HCT116 (cell line): ENCODE results near the gene NIF3L1. TPM values are rescaled to one million over a fixed set of nuclear protein-coding genes. Genes with fewer than 3 reads are reported as not detected.

Source experiments
- ATAC-seq: fragments of 200-7000 bp; cut with Tn5 transposase; 2 replicates; pipeline ENCODE4 v1.9.1; 2020; ENCODE audit warnings: mild to moderate bottlenecking, moderate library complexity
- BruUV-seq: library from RNA; stranded (reverse); fragments of 400-500 nt; replicated peaks from 2 replicates; lab custom pipeline; 2021; lab: Mats Ljungman, UMichigan
- CTCF ChIA-PET: fragments of 300-600 bp; sonication (Branson Sonifier 250); formaldehyde crosslinking; loops from one replicate; lab custom pipeline; 2021; ENCODE audit warnings: antibody characterized with exemption; lab: Charles Lee
- POLR2A ChIA-PET: fragments of 300-600, 350-600 bp; sonication (Branson Sonifier 250); formaldehyde crosslinking; loops from one replicate; lab custom pipeline; 2021; ENCODE audit warnings: antibody characterized with exemption; lab: Charles Lee
- RAD21 ChIA-PET, 2 experiments: fragments of 300-600 bp; sonication (Branson Sonifier 250); formaldehyde crosslinking; loops; one replicate each; lab custom pipeline; 2023; ENCODE audit warnings: low total read pairs in 2 of 2; ENCODE audit not compliant: uncharacterized antibody in 2 of 2, unreplicated experiment in 2 of 2, low non-redundant PET in 1 of 2; lab: Charles Lee
- DNase-seq: peaks from one replicate; pipeline ENCODE4 v3.0.0-alpha.2; 2010; ENCODE audit warnings: low read depth, low spot score
- H2AFZ ChIP-seq: fragments of 200-600 bp; shearing (Covaris generic), sonication (generic); 2 replicates; pipeline ENCODE4 v1.6.1; 2017; ENCODE audit warnings: low read depth, mixed run types, mixed read lengths, antibody characterized with exemption, low read length; ENCODE audit not compliant: poor library complexity, severe bottlenecking
- H3K27ac ChIP-seq: 2 replicates; pipeline ENCODE4 v1.5.1; 2012; ENCODE audit warnings: low read depth, low read length
- H3K27me3 ChIP-seq: fragments of 200-600 bp; sonication (generic); 2 replicates; pipeline ENCODE4 v1.6.1; 2016; ENCODE audit warnings: mixed run types, low read length, mixed read lengths; ENCODE audit not compliant: insufficient read depth
- H3K36me3 ChIP-seq, 2 experiments: fragments of 200-500 bp in 1 of 2; fragments of 200-600 bp in 1 of 2; sonication (Bioruptor generic) in 1 of 2; sonication (generic) in 1 of 2; 2 replicates each; pipeline versions ENCODE4 v1.5.1 to v1.6.1; 2014 to 2016; ENCODE audit warnings: low read length in 2 of 2, inconsistent platforms in 1 of 2, mixed read lengths in 1 of 2, mixed run types in 1 of 2; ENCODE audit not compliant: insufficient read depth in 2 of 2, control insufficient read depth in 1 of 2
- H3K4me1 ChIP-seq, 2 experiments: fragments of 200-600 bp in 1 of 2; sonication (generic) in 1 of 2; 2 replicates each; pipeline versions ENCODE4 v1.5.1 to v1.6.1; 2012 to 2017; ENCODE audit warnings: low read length in 2 of 2, inconsistent platforms in 1 of 2, mild to moderate bottlenecking in 1 of 2, mixed read lengths in 1 of 2, mixed run types in 1 of 2, moderate library complexity in 1 of 2; ENCODE audit not compliant: insufficient read depth in 2 of 2, control insufficient read depth in 1 of 2
- H3K4me2 ChIP-seq: fragments of 200-600 bp; sonication (generic); 2 replicates; pipeline ENCODE4 v1.6.1; 2017; ENCODE audit warnings: mixed run types, low read length, mixed read lengths
- H3K4me3 ChIP-seq, 2 experiments: fragments of 200-600 bp in 1 of 2; sonication (generic) in 1 of 2; replicated peaks in 1 of 2; 2 replicates each; pipeline ENCODE4 v1.5.1; 2011 to 2016; ENCODE audit warnings: low read length in 2 of 2, control low read depth in 1 of 2, low read depth in 1 of 2, mild to moderate bottlenecking in 1 of 2, mixed read lengths in 1 of 2, mixed run types in 1 of 2
- H3K79me2 ChIP-seq: fragments of 200-600 bp; sonication (generic); 2 replicates; pipeline ENCODE4 v1.6.1; 2017; ENCODE audit warnings: mild to moderate bottlenecking, mixed run types, low read length, moderate library complexity, mixed read lengths; ENCODE audit not compliant: insufficient read depth
- H3K9ac ChIP-seq: fragments of 200-600 bp; sonication (generic); 2 replicates; pipeline ENCODE4 v1.6.1; 2016; ENCODE audit warnings: low read length, mixed read lengths
- H3K9me2 ChIP-seq: fragments of 200-600 bp; sonication (generic), shearing (Covaris generic); 2 replicates; pipeline ENCODE4 v1.6.1; 2017; ENCODE audit warnings: mixed run types, mild to moderate bottlenecking, moderate library complexity; ENCODE audit not compliant: insufficient read depth
- H3K9me3 ChIP-seq, 2 experiments: fragments of 200-500 bp in 1 of 2; fragments of 200-600 bp in 1 of 2; sonication (Bioruptor generic) in 1 of 2; sonication (generic) in 1 of 2; 2 replicates each; pipeline ENCODE4 v1.6.1; 2014 to 2017; ENCODE audit warnings: low read length in 2 of 2, mixed read lengths in 2 of 2, inconsistent platforms in 1 of 2, low read depth in 1 of 2, mild to moderate bottlenecking in 1 of 2, mixed run types in 1 of 2, moderate library complexity in 1 of 2; ENCODE audit not compliant: control insufficient read depth in 1 of 2, insufficient read depth in 1 of 2
- H4K20me1 ChIP-seq: fragments of 200-600 bp; sonication (generic), shearing (Covaris generic); 2 replicates; pipeline ENCODE4 v1.6.1; 2017; ENCODE audit warnings: mixed run types, mild to moderate bottlenecking, moderate library complexity; ENCODE audit not compliant: insufficient read depth
- CBX3 ChIP-seq: IDR thresholded peaks from 2 replicates; pipeline ENCODE4 v1.6.1; 2012; ENCODE audit warnings: low read depth
- CEBPB ChIP-seq: IDR thresholded peaks from 2 replicates; pipeline ENCODE4 v1.6.1; 2012; ENCODE audit warnings: low read depth
- ELF1 ChIP-seq: IDR thresholded peaks from 2 replicates; pipeline ENCODE4 v1.6.1; 2012; ENCODE audit warnings: low read depth, borderline replicate concordance
- JUND ChIP-seq: IDR thresholded peaks from 2 replicates; pipeline ENCODE4 v1.6.1; 2012
- POLR2A ChIP-seq: IDR thresholded peaks from 2 replicates; pipeline ENCODE4 v1.7.0; 2011; ENCODE audit warnings: borderline replicate concordance; ENCODE audit not compliant: insufficient read depth, insufficient read length; ENCODE audit errors: extremely low read depth
- POLR2AphosphoS5 ChIP-seq: IDR thresholded peaks from 2 replicates; pipeline ENCODE4 v1.6.1; 2011; ENCODE audit warnings: mild to moderate bottlenecking, low read depth, low read length, moderate library complexity
- SP1 ChIP-seq: IDR thresholded peaks from 2 replicates; pipeline ENCODE4 v1.6.1; 2012; ENCODE audit warnings: low read depth
- SRF ChIP-seq: IDR thresholded peaks from 2 replicates; pipeline ENCODE4 v1.6.1; 2012; ENCODE audit warnings: low read depth
- ZFX ChIP-seq: fragments of 450-650 bp; IDR thresholded peaks from 2 replicates; pipeline ENCODE4 v1.6.1; 2017
- ZNF274 ChIP-seq: fragments of 200-500 bp; sonication (Bioruptor generic); IDR thresholded peaks from 2 replicates; pipeline ENCODE4 v1.6.1; 2014; ENCODE audit warnings: mild to moderate bottlenecking, low read depth, low read length, inconsistent platforms
- intact Hi-C: fragments of 100-400 bp; cut with micrococcal nuclease; formaldehyde crosslinking; loops from 2 replicates; pipeline ENCODE4 v1.10.0; 2022
- total RNA-seq: library from RNA; stranded (reverse); gene quantifications from one replicate; pipeline ENCODE4 v1.2.1, GENCODE V29; 2021; ENCODE audit not compliant: unreplicated experiment
- TF ChIP-seq, protein P1 (sequence below): IDR thresholded peaks from 2 replicates; pipeline ENCODE4 v1.6.1; 2011; ENCODE audit warnings: mild to moderate bottlenecking, low read length, moderate library complexity; ENCODE audit not compliant: insufficient replicate concordance; ENCODE audit errors: extremely low read depth
- TF ChIP-seq, protein P2 (sequence below), 3 experiments: fragments of 200-600 bp in 1 of 3; sonication (generic) in 1 of 3; IDR thresholded peaks in 2 of 3; conservative IDR thresholded peaks in 1 of 3; 2 replicates each; pipeline ENCODE4 v1.5.1; 2012 to 2017; ENCODE audit warnings: low read depth in 2 of 3, low read length in 2 of 3, antibody characterized with exemption in 1 of 3, borderline replicate concordance in 1 of 3, control low read depth in 1 of 3, mild to moderate bottlenecking in 1 of 3, mixed read lengths in 1 of 3, mixed run types in 1 of 3, moderate library complexity in 1 of 3; ENCODE audit not compliant: insufficient read depth in 1 of 3
- TF ChIP-seq, protein P3 (sequence below): IDR thresholded peaks from 2 replicates; pipeline ENCODE4 v1.6.1; 2012; ENCODE audit warnings: low read depth
- TF ChIP-seq, protein P4 (sequence below): IDR thresholded peaks from 2 replicates; pipeline ENCODE4 v1.6.1; 2012

The NIF3L1 gene
- total RNA-seq, 1 experiment from 2014 or later = 44.7 TPM

DNA sequence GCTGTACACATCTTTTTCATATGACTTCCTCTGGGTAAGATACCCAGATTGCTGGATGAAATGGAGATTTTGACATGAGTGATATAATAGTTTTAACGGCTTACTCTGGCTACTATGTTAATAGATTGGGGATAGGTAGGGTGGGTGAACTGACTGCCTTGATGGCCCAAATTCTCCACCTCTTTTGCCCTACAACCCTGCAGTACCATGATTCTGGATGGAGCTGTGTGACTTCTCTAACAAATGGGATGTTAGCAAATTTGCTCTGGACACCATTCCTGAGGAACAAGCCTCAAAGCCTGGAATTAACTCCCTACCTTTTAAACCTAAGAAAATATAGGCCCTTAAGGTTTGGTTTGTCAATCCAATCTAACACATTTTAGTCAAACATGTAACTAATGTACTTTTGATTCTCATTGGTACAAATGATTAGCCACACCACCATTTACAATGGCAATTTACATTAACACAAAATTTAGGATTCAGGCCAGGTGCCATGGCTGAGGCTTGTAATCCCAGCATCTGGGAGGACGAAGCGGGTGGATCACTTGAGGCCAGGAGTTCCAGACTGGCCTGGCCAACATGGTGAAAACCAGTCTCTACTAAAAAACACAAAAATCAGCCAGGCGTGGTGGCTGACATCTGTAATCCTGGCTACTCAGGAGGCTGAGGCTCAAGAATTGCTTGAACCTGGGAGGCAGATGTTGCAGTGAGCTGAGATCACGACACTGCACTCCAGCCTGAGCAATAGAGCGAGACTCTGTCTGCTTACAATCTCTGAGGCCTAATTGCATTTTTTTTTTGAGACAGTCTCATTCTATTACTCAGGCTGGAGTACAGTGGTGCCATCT is 37.5 kb upstream of the NIF3L1 start (continued):
- TF ChIP-seq ELF1 (no peak), JUND (no peak), ZFX (no peak), POLR2AphosphoS5 (no peak; the same call in 1 of the 2 replicates), ZNF274 (no peak)
- TF ChIP-seq, protein P1, sequence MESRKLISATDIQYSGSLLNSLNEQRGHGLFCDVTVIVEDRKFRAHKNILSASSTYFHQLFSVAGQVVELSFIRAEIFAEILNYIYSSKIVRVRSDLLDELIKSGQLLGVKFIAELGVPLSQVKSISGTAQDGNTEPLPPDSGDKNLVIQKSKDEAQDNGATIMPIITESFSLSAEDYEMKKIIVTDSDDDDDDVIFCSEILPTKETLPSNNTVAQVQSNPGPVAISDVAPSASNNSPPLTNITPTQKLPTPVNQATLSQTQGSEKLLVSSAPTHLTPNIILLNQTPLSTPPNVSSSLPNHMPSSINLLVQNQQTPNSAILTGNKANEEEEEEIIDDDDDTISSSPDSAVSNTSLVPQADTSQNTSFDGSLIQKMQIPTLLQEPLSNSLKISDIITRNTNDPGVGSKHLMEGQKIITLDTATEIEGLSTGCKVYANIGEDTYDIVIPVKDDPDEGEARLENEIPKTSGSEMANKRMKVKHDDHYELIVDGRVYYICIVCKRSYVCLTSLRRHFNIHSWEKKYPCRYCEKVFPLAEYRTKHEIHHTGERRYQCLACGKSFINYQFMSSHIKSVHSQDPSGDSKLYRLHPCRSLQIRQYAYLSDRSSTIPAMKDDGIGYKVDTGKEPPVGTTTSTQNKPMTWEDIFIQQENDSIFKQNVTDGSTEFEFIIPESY = no peak
- TF ChIP-seq, protein P2, sequence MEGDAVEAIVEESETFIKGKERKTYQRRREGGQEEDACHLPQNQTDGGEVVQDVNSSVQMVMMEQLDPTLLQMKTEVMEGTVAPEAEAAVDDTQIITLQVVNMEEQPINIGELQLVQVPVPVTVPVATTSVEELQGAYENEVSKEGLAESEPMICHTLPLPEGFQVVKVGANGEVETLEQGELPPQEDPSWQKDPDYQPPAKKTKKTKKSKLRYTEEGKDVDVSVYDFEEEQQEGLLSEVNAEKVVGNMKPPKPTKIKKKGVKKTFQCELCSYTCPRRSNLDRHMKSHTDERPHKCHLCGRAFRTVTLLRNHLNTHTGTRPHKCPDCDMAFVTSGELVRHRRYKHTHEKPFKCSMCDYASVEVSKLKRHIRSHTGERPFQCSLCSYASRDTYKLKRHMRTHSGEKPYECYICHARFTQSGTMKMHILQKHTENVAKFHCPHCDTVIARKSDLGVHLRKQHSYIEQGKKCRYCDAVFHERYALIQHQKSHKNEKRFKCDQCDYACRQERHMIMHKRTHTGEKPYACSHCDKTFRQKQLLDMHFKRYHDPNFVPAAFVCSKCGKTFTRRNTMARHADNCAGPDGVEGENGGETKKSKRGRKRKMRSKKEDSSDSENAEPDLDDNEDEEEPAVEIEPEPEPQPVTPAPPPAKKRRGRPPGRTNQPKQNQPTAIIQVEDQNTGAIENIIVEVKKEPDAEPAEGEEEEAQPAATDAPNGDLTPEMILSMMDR (IDR thresholded peaks at IDR 0.05 in 2 of 3, conservative IDR thresholded peaks at IDR 0.05 in 1 of 3; ENCODE audit: borderline replicate concordance in 1 of 3, insufficient read depth in 1 of 3, low read depth in 2 of 3, low read length in 2 of 3) = no peak

DNA sequence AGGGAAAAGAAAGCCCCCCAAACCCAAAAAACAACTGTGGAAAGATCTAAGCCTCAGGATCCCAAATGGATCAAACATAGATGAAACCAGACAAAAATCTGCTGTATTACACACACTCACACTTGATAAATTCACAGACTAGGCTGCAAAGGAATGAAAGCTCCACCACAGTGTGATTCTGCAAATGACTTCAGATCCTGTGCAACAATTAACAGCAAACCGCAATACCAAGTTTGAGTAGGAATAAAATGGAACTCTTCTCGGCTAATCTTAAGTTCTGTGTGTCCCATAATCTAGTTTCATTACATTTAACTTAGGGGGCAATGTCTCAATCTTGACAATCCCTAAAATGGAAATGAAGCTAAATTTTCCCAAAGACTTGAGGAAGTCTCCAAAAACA is 36.6 kb upstream of the NIF3L1 start:
- POLR2A ChIA-PET = no interaction called here
- ATAC-seq (no peak), DNase-seq (no peak)
- no peaks in the 10 kb centered on the region for H3K9me3 ChIP-seq
- H3K27ac ChIP-seq = no peak overlapping the region
- RAD21 ChIA-PET = no interaction called here
- no peaks in the 10 kb centered on the region for H3K9me2 ChIP-seq
- H3K4me3 ChIP-seq = no peak overlapping the region
- CTCF ChIA-PET = no interaction called here
- no peaks in the 10 kb centered on the region for H3K27me3 ChIP-seq
- no peaks in the 10 kb centered on the region for H3K4me1 ChIP-seq
- BruUV-seq = no TSS peak
- intact Hi-C loops = no loop called here
- peaks cover 16% of the 10 kb centered on the region for H3K79me2 ChIP-seq
- no peak overlapping the region for H3K4me2 ChIP-seq
- H3K36me3 ChIP-seq = peaks cover 54 to 55% of the 10 kb centered on the region in 2 experiments
- 0 out of 2 replicates have a peak, but pooled peaks cover 4% of the 10 kb centered on the region for H4K20me1 ChIP-seq
- H3K9ac ChIP-seq = no peak overlapping the region
- H2AFZ ChIP-seq = no peak overlapping the region
- TF ChIP-seq SP1 (no peak), POLR2A (no peak), CBX3 (no peak), SRF (no peak), CEBPB (no peak)
- TF ChIP-seq, protein P3, sequence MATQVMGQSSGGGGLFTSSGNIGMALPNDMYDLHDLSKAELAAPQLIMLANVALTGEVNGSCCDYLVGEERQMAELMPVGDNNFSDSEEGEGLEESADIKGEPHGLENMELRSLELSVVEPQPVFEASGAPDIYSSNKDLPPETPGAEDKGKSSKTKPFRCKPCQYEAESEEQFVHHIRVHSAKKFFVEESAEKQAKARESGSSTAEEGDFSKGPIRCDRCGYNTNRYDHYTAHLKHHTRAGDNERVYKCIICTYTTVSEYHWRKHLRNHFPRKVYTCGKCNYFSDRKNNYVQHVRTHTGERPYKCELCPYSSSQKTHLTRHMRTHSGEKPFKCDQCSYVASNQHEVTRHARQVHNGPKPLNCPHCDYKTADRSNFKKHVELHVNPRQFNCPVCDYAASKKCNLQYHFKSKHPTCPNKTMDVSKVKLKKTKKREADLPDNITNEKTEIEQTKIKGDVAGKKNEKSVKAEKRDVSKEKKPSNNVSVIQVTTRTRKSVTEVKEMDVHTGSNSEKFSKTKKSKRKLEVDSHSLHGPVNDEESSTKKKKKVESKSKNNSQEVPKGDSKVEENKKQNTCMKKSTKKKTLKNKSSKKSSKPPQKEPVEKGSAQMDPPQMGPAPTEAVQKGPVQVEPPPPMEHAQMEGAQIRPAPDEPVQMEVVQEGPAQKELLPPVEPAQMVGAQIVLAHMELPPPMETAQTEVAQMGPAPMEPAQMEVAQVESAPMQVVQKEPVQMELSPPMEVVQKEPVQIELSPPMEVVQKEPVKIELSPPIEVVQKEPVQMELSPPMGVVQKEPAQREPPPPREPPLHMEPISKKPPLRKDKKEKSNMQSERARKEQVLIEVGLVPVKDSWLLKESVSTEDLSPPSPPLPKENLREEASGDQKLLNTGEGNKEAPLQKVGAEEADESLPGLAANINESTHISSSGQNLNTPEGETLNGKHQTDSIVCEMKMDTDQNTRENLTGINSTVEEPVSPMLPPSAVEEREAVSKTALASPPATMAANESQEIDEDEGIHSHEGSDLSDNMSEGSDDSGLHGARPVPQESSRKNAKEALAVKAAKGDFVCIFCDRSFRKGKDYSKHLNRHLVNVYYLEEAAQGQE = no peak
- TF ChIP-seq, protein P4, sequence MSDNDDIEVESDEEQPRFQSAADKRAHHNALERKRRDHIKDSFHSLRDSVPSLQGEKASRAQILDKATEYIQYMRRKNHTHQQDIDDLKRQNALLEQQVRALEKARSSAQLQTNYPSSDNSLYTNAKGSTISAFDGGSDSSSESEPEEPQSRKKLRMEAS = no peak
- TF ChIP-seq, protein P2 (IDR thresholded peaks at IDR 0.05 in 2 of 3, conservative IDR thresholded peaks at IDR 0.05 in 1 of 3; ENCODE audit: borderline replicate concordance in 1 of 3, insufficient read depth in 1 of 3, low read depth in 2 of 3, low read length in 2 of 3) = no peak
